H1 (cell line): ENCODE measurements around the gene SMYD4. TPM values are rescaled to one million over a fixed set of nuclear protein-coding genes. Genes with fewer than 3 reads are reported as not detected.

Experiments used
- CTCF ChIA-PET: fragments of 300-600 bp; sonication (Branson Sonifier 250); formaldehyde crosslinking; loops from one replicate; lab custom pipeline; 2021; ENCODE audit not compliant: partially characterized antibody; lab: Charles Lee
- POLR2A ChIA-PET: fragments of 300-600 bp; sonication (Branson Sonifier 250); formaldehyde crosslinking; loops from one replicate; lab custom pipeline; 2021; ENCODE audit warnings: inconsistent platforms; ENCODE audit not compliant: partially characterized antibody; lab: Charles Lee
- DNase-seq, 2 experiments: peaks; one replicate each; pipeline versions ENCODE4 v3.0.0 to v3.0.0-alpha.2; 2010 to 2022; ENCODE audit warnings: low spot score in 2 of 2, low read depth in 1 of 2, mixed read lengths in 1 of 2
- FAIRE-seq: peaks from 2 replicates; lab custom pipeline; 2011; peaks lifted over from hg19 to GRCh38; lab: Jason Lieb, UNC
- H2AFZ ChIP-seq: 2 replicates; pipeline ENCODE4 v1.8.1; 2012; ENCODE audit warnings: low read length, inconsistent platforms
- H2AK5ac ChIP-seq: 2 replicates; pipeline ENCODE4 v1.6.1; 2013; ENCODE audit warnings: low read depth, low read length
- H2BK120ac ChIP-seq: replicated peaks from 2 replicates; pipeline ENCODE3; 2013; ENCODE audit warnings: low read depth, low read length, inconsistent platforms
- H2BK12ac ChIP-seq: 2 replicates; pipeline ENCODE4 v1.6.1; 2013; ENCODE audit warnings: low read depth, low read length
- H2BK15ac ChIP-seq: 2 replicates; pipeline ENCODE4 v1.6.1; 2013; ENCODE audit warnings: low read length
- H2BK20ac ChIP-seq: 2 replicates; pipeline ENCODE4 v1.6.1; 2013; ENCODE audit warnings: low read length
- H2BK5ac ChIP-seq: 2 replicates; pipeline ENCODE4 v1.6.1; 2013; ENCODE audit warnings: low read depth, low read length
- H3K14ac ChIP-seq: 2 replicates; pipeline ENCODE4 v1.6.1; 2013; ENCODE audit warnings: inconsistent platforms; ENCODE audit not compliant: insufficient read length
- H3K18ac ChIP-seq: 2 replicates; pipeline ENCODE4 v1.6.1; 2013; ENCODE audit warnings: low read length; ENCODE audit errors: extremely low read depth
- H3K23ac ChIP-seq: 2 replicates; pipeline ENCODE4 v1.6.1; 2013; ENCODE audit warnings: inconsistent platforms; ENCODE audit not compliant: insufficient read length
- H3K23me2 ChIP-seq: 2 replicates; pipeline ENCODE4 v1.6.1; 2013; ENCODE audit warnings: low read depth, low read length
- H3K27ac ChIP-seq: 2 replicates; pipeline ENCODE4 v1.6.1; 2011; ENCODE audit warnings: low read depth, low read length, inconsistent platforms
- H3K27me3 ChIP-seq, 4 experiments: replicated peaks in 1 of 4; 1 replicate in 1 of 4; 2 replicates in 3 of 4; pipeline versions ENCODE4 v1.6.1 to v1.8.1; 2011 to 2013; ENCODE audit warnings: low read length in 3 of 4, mild to moderate bottlenecking in 3 of 4, inconsistent platforms in 2 of 4, mixed read lengths in 2 of 4, moderate library complexity in 1 of 4; ENCODE audit not compliant: control insufficient read depth in 3 of 4, insufficient read depth in 3 of 4; ENCODE audit errors: extremely low read depth in 1 of 4
- H3K36me3 ChIP-seq, 4 experiments: 2 replicates each; pipeline versions ENCODE4 v1.6.1 to v1.8.1; 2011 to 2013; ENCODE audit warnings: mild to moderate bottlenecking in 4 of 4, low read length in 3 of 4, moderate library complexity in 2 of 4, control low read depth in 1 of 4, inconsistent platforms in 1 of 4; ENCODE audit not compliant: insufficient read depth in 4 of 4, control insufficient read depth in 2 of 4
- H3K4ac ChIP-seq: replicated peaks from 2 replicates; pipeline ENCODE3; 2013; ENCODE audit warnings: low read length, low read depth, mixed read lengths, inconsistent platforms; ENCODE audit not compliant: insufficient read length
- H3K4me1 ChIP-seq, 4 experiments: replicated peaks in 1 of 4; 1 replicate in 1 of 4; 2 replicates in 3 of 4; pipeline versions ENCODE4 v1.6.1 to v1.8.1; 2011 to 2013; ENCODE audit warnings: low read length in 3 of 4, inconsistent platforms in 2 of 4, mixed read lengths in 1 of 4; ENCODE audit not compliant: insufficient read depth in 4 of 4, control insufficient read depth in 3 of 4
- H3K4me2 ChIP-seq, 2 experiments: 2 replicates each; pipeline versions ENCODE4 v1.6.1 to v1.8.1; 2011 to 2013; ENCODE audit warnings: low read depth in 2 of 2, low read length in 2 of 2, control low read depth in 1 of 2, inconsistent platforms in 1 of 2, mild to moderate bottlenecking in 1 of 2; ENCODE audit not compliant: insufficient read depth in 1 of 2
- H3K4me3 ChIP-seq, 4 experiments: fragments of 200-600, 300-600 bp in 1 of 4; sonication (generic), shearing (Covaris generic), sonication (Bioruptor Twin) in 1 of 4; 2 replicates each; pipeline versions ENCODE4 v1.5.1 to v1.8.1; 2011 to 2016; ENCODE audit warnings: low read length in 4 of 4, low read depth in 3 of 4, control low read depth in 2 of 4, inconsistent platforms in 2 of 4, mild to moderate bottlenecking in 2 of 4, mixed read lengths in 1 of 4, moderate library complexity in 1 of 4; ENCODE audit not compliant: insufficient read depth in 2 of 4; ENCODE audit errors: extremely low read depth in 1 of 4
- H3K56ac ChIP-seq: replicated peaks from 2 replicates; pipeline ENCODE3; 2013; ENCODE audit warnings: low read depth, mild to moderate bottlenecking, mixed read lengths, low read length, inconsistent platforms; ENCODE audit not compliant: insufficient read length
- H3K79me1 ChIP-seq: 2 replicates; pipeline ENCODE4 v1.6.1; 2013; ENCODE audit warnings: low read depth, low read length, control low read depth
- H3K79me2 ChIP-seq, 2 experiments: 2 replicates each; pipeline versions ENCODE4 v1.6.1 to v1.8.1; 2012 to 2013; ENCODE audit warnings: low read length in 2 of 2, mild to moderate bottlenecking in 2 of 2, inconsistent platforms in 1 of 2; ENCODE audit not compliant: insufficient read depth in 2 of 2, control insufficient read depth in 1 of 2
- H3K9ac ChIP-seq, 4 experiments: replicated peaks in 1 of 4; 1 replicate in 1 of 4; 2 replicates in 3 of 4; pipeline versions ENCODE4 v1.6.1 to v1.8.1; 2011 to 2013; ENCODE audit warnings: low read depth in 3 of 4, low read length in 3 of 4, control low read depth in 2 of 4, mild to moderate bottlenecking in 2 of 4, moderate library complexity in 2 of 4, inconsistent platforms in 1 of 4; ENCODE audit errors: extremely low read depth in 1 of 4
- H3K9me3 ChIP-seq, 2 experiments: 2 replicates each; pipeline versions ENCODE4 v1.6.1 to v1.8.1; 2012 to 2013; ENCODE audit warnings: mild to moderate bottlenecking in 2 of 2, moderate library complexity in 2 of 2, control low read depth in 1 of 2, inconsistent platforms in 1 of 2, low read depth in 1 of 2, low read length in 1 of 2, mixed read lengths in 1 of 2; ENCODE audit not compliant: insufficient read depth in 2 of 2
- H4K20me1 ChIP-seq, 2 experiments: replicated peaks in 1 of 2; 2 replicates each; pipeline versions ENCODE3 to v1.8.1; 2011 to 2013; ENCODE audit warnings: inconsistent platforms in 2 of 2, low read length in 2 of 2, mild to moderate bottlenecking in 1 of 2; ENCODE audit not compliant: insufficient read depth in 2 of 2, control insufficient read depth in 1 of 2
- H4K5ac ChIP-seq: 2 replicates; pipeline ENCODE4 v1.6.1; 2013; ENCODE audit warnings: low read length, low read depth, mixed read lengths, inconsistent platforms; ENCODE audit not compliant: insufficient read length
- H4K8ac ChIP-seq: 2 replicates; pipeline ENCODE4 v1.8.0; 2013; ENCODE audit warnings: mild to moderate bottlenecking, moderate library complexity, low read length, inconsistent platforms; ENCODE audit not compliant: insufficient read depth; ENCODE audit errors: extremely low read depth
- H4K91ac ChIP-seq: replicated peaks from 2 replicates; pipeline ENCODE3; 2013; ENCODE audit warnings: low read length, mixed read lengths, inconsistent platforms; ENCODE audit not compliant: insufficient read length
- BACH1 ChIP-seq: IDR thresholded peaks from 2 replicates; pipeline ENCODE4 v1.6.1; 2012; ENCODE audit warnings: low read length, improper control_type of control experiment
- CEBPB ChIP-seq: IDR thresholded peaks from 2 replicates; pipeline ENCODE4 v1.6.1; 2012; ENCODE audit warnings: low read depth, low read length
- CHD2 ChIP-seq: IDR thresholded peaks from 2 replicates; pipeline ENCODE4 v1.6.1; 2012; ENCODE audit warnings: low read length, improper control_type of control experiment
- EGR1 ChIP-seq: IDR thresholded peaks from 2 replicates; pipeline ENCODE4 v1.6.1; 2011; ENCODE audit warnings: low read depth, low read length, borderline replicate concordance
- EP300 ChIP-seq, 2 experiments: IDR thresholded peaks; 1 replicate in 1 of 2; 2 replicates in 1 of 2; pipeline ENCODE4 v1.6.1; 2011 to 2012; ENCODE audit warnings: low read depth in 2 of 2, low read length in 2 of 2, mild to moderate bottlenecking in 2 of 2, borderline replicate concordance in 1 of 2, inconsistent platforms in 1 of 2, moderate library complexity in 1 of 2
- NANOG ChIP-seq: IDR thresholded peaks from 2 replicates; pipeline ENCODE4 v1.6.1; 2011; ENCODE audit warnings: low read length, low read depth, mild to moderate bottlenecking, inconsistent platforms; ENCODE audit not compliant: insufficient read depth, poor library complexity, severe bottlenecking
- RXRA ChIP-seq: IDR thresholded peaks from 2 replicates; pipeline ENCODE4 v1.6.1; 2011; ENCODE audit warnings: low read depth, mild to moderate bottlenecking, low read length, moderate library complexity; ENCODE audit not compliant: insufficient read depth
- SP1 ChIP-seq: IDR thresholded peaks from 2 replicates; pipeline ENCODE4 v1.6.1; 2011; ENCODE audit warnings: low read depth, low read length
- SP2 ChIP-seq: IDR thresholded peaks from 2 replicates; pipeline ENCODE4 v1.6.1; 2012; ENCODE audit warnings: mild to moderate bottlenecking, low read length, inconsistent platforms
- SUZ12 ChIP-seq: fragments of 200-600 bp; sonication (generic); IDR thresholded peaks from 2 replicates; pipeline ENCODE4 v1.6.1; 2012; ENCODE audit warnings: mild to moderate bottlenecking, inconsistent platforms, low read length, moderate library complexity, mixed read lengths
- TAF1 ChIP-seq: IDR thresholded peaks from 2 replicates; pipeline ENCODE4 v1.6.1; 2011; ENCODE audit warnings: mild to moderate bottlenecking, low read depth, low read length
- YY1 ChIP-seq: IDR thresholded peaks from 2 replicates; pipeline ENCODE4 v1.6.1; 2011; ENCODE audit warnings: low read depth, mild to moderate bottlenecking, low read length
- WGBS, 2 experiments: shearing (Covaris generic) in 1 of 2; methylation state at CpG; one replicate each; pipeline versions ENCODE4 v1.1.6 to v1.1.7; 2013 to 2015; ENCODE audit warnings: low lambda C conversion rate in 2 of 2, mixed read lengths in 2 of 2, inconsistent platforms in 1 of 2, low coverage in 1 of 2, missing lambda C conversion rate in 1 of 2; ENCODE audit not compliant: insufficient replicate concordance in 2 of 2, insufficient coverage in 1 of 2, insufficient read length in 1 of 2; ENCODE audit errors: extremely low coverage in 1 of 2, missing lambda C conversion rate in 1 of 2; 5-methylcytosine and 5-hydroxymethylcytosine counted together
- polyA plus RNA-seq, 7 experiments: library from polyadenylated mRNA; depleted of rRNA in 3 of 7; stranded (reverse) in 5 of 7; unstranded in 2 of 7; fragments of >200 nt in 5 of 7; fragments of 200-250 nt in 2 of 7; gene quantifications; 1 replicate in 5 of 7; 2 replicates in 1 of 7; 4 replicates in 1 of 7; pipeline versions ENCODE4 v1.2.1 to v1.2.3, GENCODE V29; 2011 to 2013; ENCODE audit warnings: missing spikeins in 2 of 7, mixed read lengths in 2 of 7
- total RNA-seq: library from RNA; stranded (reverse); fragmentation: NEBNext Ultra II Directional; extraction: Animal tissue kit (Norgen Biotek cat#: 25700); gene quantifications from 2 replicates; pipeline ENCODE4 v1.2.1, GENCODE V29; 2021

SMYD4 gene
- total and polyA plus RNA-seq, 2 of the 8 experiments (the other 6 are each of a cell fraction or from before 2014, with no cell fraction given) = 10.5 to 23.4 TPM

GRCh38 chr17:1736348-1737281, 93.1 kb downstream of the SMYD4 start:
- Histone ChIP-seq H3K4ac (no peak overlapping the region), H2AFZ (no peak overlapping the region), H3K14ac (no peak overlapping the region), H3K79me2 (no peaks in the 10 kb centered on the region), H3K4me1 (peaks cover 0 to 7% (median 1%) of the 10 kb centered on the region in 4 experiments; a peak in 4 of 7 replicates), H2BK5ac (no peak overlapping the region), H3K36me3 (no peaks in the 10 kb centered on the region), H3K27ac (no peak overlapping the region), H3K18ac (no peak overlapping the region; the same call in 1 of the 2 replicates), H3K4me2 (no peak overlapping the region), H3K27me3 (no peaks in the 10 kb centered on the region), H4K5ac (no peak overlapping the region), H4K8ac (no peak overlapping the region), H2BK120ac (no peak overlapping the region), H3K9ac (no peak overlapping the region), H3K79me1 (no peaks in the 10 kb centered on the region), H2BK12ac (peak overlapping the region; percentile 39; the same call in 1 of the 2 replicates), H2BK15ac (no peak overlapping the region), H2AK5ac (no peak overlapping the region), H3K56ac (no peak overlapping the region), H2BK20ac (no peak overlapping the region), H4K20me1 (peaks cover 0 to 2% of the 10 kb centered on the region in 2 experiments), H3K23me2 (no peaks in the 10 kb centered on the region), H3K23ac (no peak overlapping the region), H4K91ac (no peak overlapping the region), H3K4me3 (no peak overlapping the region), H3K9me3 (no peaks in the 10 kb centered on the region; a peak in 1 of 4 replicates)
- 88% methylated on average over 19 of the region's 25 CpGs; no CpG with 5 or more reads in 1 of the 2 experiments for whole genome bisulfite sequencing, 2 experiments
- FAIRE-seq (no peak), DNase-seq (no peak)
- ChIA-PET POLR2A (interaction anchor here (1.2 to 2.6 kb wide), 6 partner anchors 9 to 47 kb away, joined by 3 to 9 read pairs (median 4); partner anchors contain the start of gene SERPINF1), CTCF (interaction anchor here (0.7 to 1.4 kb wide), 5 partner anchors 12 to 38 kb away, joined by 3 to 4 read pairs (median 3); no protein-coding TSS in a partner anchor)
- TF ChIP-seq SUZ12 (no peak), TAF1 (no peak), EGR1 (no peak), SP2 (no peak), EP300 (IDR thresholded peaks at IDR 0.05; ENCODE audit: borderline replicate concordance in 1 of 2, low read depth in 2 of 2, low read length in 2 of 2) (no peak), RXRA (no peak), CHD2 (no peak), BACH1 (no peak), NANOG (no peak), SP1 (no peak), CEBPB (no peak), YY1 (no peak)
